AG20443 (cell line): ENCODE results near the gene ALDH2.
"Not testable (repeated sequence)": the region's sequence is repeated elsewhere in the genome, so short reads cannot be mapped to it uniquely, and the experiment has no call there.

Experiments
- DNase-seq: peaks from one replicate; pipeline ENCODE4 v3.0.0; 2012; ENCODE audit warnings: low spot score, mixed read lengths

Gene ALDH2

DNA sequence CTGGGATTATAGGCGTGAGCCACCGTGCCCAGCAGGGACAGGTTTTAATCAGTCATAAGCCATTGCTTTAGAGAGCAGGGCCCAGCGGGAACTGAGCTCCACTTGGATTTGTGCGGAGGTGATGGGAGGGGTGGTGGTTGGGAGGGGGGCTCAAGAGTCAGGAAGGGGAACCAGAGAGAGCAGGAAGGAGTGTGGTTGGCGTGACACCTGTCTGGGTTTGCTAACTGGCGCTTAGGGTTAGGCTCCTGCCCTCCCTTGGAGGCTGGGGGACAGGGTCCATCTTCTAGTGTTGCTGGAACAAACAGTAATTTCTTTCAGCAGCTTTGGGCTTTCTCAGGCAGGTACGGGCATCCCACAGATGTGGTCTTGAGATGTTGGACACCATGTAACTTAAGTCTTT is 7.5 kb upstream of the ALDH2 start:
- no peak for DNase-seq

DNA sequence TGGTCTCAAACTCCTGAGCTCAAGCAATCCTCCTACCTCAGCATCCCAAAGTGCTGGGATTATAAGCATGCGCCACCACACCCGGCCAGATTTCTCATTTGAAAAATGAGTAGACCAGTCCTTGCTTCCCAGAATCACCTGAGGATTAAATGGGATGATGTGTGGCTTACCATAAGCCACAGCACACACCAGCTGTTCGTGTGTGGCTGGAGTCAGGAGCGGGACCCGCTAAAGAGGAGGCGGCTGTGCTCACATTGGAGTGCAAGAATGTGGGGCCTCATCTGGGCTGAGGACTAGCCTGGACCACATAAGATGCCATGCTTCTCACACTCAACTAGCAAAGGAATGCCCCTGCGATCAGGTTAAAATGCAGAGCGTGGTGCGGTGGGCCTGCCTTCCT is 6.7 kb upstream of the ALDH2 start:
- DNase-seq: no peak

DNA sequence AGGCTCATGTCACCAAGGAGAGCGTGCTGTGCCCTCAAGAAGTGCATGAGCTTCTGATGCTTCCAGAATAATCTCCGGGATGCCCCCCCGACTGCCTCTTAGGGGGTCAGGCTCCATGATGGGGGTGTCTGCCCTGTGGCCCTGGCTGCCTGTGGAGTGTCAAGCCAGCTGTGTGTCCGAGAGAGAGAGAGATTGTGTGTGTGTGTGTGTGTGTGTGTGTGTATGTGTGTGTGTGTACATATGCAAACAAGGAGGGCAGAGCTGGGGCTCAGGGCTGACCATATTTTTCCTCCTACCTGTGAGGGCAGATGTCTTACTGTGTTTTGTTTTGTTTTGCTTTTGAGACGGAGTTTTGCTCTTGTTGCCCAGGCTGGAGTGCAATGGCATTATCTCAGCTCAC is 5.6 kb upstream of the ALDH2 start:
- DNase-seq: no peak

DNA sequence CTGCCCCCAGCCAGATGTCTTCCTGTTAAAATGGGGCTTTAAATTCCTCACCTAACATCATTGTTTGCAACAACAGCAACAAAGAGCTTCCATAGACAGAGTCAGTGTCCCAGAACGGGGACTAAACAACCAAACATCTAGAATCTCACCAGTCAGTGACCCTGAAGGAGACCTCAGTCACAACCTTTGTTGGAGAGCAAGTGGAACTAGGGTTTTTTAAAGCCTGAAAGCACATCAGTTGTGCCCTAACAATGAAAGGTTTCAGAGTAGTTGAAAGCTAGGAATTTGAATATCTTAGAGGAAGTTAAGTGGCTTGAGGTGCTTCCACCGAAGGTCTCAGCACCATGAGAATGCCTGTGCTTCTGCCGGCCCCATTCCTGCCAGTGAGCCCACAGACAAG is 5.0 kb upstream of the ALDH2 start:
- no peak for DNase-seq

DNA sequence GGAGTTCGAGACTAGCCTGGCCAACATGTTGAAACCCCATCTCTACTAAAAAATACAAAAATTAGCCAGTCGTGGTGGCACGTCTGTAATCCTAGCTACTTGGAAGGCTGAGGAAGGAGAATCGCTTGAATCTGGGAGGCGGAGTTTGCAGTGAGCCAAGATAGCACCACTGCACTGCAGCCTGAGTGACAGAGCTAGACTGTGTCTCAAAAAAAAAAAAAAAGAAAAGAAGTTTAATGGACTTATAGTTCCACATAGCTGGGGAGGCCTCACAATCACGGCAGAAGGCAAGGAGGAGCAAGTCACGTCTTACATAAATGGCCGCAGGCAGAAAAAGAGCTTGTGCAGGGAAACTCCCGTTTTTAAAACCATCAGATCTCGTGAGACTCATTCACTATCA is 3.2 kb upstream of the ALDH2 start:
- DNase-seq: not testable (repeated sequence)

DNA sequence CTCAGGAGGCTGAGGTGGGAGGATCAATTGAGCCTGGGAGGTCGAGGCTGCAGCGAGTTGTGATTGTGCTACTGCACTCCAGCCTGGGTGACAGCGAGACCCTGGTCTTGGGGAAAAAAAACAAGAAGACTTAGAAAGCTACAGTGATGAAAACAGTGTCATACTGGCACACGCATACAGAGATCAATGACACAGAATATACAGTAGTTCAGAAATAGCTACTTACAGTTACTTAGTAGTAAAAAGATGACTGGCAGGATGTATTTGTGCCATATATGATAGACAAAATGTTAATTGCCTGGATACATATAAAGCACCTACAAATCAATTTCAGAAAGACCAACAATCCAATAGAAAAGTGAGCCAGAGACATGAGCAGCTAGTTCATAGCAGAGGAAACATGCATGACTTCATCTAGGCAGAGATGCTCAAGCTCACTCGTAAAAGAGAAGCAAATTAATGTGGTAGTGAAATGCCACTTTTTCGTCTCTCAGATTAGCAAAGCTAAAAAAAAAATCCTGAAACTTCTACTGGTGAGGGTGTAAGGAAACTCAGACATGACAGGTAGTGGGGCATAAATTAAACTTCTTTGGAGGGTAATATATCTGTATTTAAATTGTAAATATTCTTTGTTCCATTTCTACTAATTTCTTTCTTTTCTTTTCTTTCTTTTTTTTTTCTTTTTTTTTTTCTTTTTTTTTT is 2.5 kb upstream of the ALDH2 start:
- DNase-seq: no peak

DNA sequence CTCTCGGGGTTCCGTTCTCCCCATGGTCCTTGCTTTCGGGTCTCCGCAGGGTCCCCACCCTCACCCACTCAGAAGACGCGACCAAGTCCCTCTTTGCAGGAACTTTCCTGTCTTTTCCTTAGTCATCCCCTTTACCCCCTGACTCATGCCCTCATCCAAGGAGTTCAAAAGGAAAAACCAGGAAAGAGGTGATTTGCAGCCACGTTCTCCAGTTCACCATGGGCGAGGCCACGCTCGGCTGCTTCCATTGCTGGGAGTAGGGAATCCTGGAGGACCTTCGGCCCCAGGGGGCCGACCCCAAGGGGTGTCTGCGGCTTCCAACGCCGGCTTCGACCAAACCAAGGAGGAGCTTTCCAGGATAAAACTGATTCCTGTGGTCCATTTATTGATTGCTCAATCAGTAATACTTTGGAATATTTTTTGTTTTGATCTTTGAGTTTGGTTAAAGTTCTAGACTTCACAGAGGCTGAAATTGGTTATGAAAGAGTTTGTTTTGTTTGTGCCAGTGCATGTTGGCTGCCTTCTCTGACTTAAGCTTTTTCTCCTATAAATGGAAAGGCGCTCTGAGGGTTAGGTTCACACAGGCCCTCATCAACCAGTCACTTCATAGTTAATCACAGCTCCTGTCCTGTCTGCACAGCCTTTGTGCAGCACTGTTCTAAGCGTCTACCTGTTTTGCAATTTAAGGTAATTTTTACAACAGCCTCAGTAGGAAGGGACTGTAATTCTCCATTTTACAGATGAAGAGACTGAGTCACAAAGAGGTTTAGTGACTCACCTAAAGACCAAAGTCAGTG is 827 bp downstream of the ALDH2 start:
- DNase-seq: peak; percentile 48

DNA sequence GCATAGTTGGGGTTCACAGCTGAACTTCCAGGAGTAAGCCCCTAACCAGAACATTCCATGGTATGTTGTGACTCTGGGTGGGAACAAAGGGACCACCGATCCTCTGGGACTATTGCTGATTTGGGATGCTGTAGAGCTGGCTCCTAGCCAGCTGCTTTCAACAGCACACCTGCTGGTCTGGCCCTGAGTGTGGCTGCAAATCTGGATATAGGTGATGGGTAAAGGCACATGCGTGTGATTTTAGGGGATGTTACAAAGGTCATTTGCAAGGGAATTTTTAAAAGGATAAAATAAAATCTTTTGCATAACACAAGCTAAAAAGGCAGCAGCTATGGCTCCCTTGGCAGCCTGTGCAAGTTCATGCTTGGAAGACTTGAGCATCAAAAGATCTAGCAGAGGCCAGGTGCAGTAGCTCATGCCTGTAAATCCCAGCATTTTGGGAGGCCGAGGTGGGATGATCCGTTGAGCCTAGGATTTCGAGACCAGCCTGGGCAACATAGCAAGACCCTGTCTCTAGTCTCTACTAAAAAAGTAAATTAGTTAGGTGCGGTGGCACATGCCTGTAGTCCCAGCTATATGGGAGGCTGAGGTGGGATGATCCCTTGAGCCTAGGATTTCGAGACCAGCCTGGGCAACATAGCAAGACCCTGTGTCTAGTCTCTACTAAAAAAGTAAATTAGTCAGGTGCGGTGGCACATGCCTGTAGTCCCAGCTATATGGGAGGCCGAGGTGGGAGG is 1.6 kb downstream of the ALDH2 start:
- no peak for DNase-seq

DNA sequence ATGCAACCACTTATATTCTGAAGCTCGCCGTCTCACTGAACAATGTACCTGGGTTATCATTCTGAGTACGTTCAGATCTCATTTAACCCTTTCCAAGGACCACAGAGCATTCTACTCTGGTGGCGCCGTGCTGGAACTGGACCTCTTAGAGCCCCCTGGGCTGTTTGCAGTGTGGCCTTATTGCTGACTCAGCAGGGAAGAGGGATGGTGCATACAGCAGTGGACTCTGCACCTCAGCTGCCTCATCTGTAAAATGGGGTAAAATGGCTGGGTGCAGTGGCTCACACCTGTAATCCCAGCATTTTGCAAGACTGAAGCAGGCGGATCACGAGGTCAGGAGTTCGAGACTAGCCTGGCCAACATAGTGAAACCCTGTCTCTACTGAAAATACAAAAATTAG is 2.9 kb downstream of the ALDH2 start:
- no peak for DNase-seq

DNA sequence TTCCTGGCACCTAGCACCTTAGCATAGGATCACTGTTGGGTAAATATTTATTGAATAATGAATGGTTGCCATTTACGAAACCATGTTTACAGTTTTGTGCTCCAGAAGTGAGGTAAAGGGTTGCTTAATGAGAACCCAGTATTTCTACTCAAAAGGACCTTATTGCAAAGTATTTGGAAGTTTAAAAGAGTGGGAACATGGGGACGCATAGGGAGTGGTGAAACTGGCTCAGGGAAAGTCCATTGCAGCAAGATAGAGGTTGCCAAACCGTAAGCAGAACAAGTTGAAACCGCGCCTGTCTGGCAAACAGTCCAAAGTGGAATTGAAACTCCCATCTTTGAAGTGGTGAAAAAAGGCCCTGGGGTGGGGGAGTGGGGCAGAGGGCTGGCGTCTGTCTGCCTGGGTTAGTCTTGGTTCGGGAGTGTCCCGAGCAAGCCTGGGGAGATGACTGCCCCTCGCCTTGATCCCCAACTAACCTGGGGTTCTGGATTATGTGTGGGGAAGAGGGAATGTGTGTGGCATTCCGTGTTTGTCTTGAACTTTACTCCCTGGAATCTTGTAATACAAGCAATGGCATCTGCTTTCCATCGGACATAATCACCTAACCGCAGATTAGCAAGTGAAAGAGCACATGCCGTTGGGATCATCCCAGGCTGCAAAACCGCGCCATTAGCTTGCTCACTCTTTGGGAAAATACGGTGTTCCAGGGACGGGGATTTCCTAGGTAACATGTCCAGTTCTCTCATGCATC is 7.2 kb downstream of the ALDH2 start:
- DNase-seq: peak; percentile 80

DNA sequence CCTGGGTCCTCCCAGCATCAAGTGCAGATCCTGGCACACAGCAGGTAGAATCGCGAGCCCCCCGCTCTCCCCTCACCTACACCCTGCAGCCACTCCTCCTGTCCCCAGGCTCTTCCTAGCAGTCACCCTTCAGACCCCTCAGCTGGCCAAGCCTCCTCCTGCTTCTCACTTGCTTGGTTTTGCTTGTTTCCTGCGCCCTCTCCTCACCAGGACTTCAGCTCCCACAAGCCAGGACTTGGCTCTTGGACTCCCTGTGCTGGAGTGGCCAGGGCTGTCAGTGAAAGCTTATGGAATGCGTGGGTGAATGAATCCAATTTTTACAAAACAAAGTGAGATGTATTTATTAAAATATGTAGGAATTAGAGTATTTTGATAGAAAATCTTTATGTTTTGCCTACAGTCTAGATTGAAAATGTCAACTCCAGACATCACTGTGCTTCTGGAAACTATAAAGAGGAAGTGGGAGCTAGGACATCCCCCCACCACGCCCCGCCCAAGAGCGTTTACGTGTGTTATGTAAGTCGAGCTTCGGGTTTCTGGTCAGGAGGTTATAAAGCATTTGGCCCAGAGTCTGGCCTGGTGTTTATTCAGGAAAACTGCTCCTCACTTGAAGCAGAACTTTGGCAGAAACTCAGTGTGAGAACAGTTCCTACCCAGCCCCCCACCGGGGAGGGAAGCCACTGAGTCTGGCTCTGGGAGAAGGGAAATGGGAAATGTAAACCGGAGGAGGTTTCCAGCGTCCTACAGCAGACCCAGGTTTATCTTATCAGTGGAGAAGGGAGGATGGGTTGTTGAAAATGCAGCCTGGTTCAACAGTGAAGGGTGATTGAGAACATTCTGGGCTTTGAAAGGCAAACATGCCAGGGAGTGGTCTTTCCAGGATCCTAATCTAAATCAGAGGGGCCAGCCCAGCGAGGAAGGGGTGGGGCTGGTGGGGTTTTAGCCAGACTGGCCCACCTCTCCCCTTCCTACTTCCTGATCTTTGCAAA is 8.8 kb downstream of the ALDH2 start:
- no peak for DNase-seq

DNA sequence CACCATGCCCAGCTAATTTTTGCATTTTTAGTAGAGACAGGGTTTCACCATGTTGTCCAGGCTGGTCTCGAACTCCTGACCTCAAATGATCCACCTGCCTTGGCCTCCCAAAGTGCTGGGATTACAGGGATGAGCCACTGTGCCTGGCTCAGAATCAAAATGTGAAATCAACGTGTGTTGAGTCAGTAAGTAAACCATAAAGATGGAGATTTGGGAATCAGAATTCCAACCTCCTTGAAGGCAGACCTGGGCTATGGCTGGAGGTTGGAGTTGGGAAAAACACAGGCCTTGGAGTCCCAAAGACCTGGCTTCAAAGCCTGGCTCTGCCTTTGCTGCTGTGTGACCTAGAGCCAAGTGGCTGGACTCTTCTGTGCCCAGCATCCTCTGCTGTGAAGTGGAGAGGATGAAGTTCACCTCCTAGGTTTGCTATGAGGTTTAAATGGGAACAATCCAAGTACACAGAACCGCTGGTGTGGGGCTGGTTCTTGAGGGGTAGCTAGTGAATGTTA is 10.2 kb downstream of the ALDH2 start:
- DNase-seq: no peak

DNA sequence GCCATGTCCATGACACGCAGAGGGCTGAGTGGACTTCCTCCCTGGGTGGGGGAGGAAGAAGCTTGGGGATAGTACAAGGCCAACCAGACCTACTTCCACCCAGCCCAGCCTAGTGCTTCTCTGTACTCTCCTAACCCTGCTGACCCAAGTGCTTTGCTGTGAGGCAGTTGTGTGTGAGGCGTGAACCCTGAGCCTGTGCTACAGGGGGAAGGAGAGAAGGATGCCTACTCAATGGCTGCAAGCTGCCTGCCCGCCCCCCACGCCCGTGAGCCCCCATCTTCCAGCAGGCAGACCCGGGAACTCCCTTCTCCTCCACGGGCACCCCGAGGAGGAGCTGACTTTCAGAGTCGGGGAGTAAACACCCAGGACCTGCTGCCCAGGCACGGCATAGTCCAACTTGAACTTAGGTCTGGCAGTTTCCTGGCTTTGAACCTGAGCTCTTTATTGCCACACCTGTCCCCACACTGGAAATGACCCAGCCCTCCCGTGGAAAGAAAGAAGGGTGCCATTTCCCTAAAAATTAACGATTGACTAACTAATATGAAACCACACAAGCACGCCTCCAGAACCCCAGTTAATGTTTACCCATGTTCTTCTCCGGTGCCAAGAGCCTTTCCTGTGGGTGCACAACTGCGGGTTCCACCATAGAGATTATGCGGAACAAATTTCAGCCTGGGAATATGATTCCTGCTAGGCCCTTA is 10.8 kb downstream of the ALDH2 start:
- DNase-seq: no peak

DNA sequence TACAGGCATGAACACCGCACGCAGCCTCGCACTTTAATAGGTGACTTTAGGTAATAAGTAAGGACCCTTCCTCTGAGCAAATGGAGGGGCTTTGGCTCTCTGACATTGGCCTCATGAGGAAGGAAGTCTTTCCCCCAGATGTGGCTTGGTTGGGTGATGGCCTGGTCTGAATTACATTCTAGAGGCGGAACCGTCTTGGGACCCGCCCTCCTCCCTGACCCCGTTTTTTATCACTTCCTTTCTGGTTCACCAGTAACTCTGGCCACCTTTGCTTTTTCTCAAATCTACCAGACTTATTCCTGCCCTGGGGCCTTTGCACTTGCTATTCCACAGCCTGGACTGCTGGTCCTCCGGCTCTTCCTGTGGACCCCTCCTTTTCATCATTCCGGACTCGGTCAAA is 13.4 kb downstream of the ALDH2 start:
- DNase-seq: no peak

DNA sequence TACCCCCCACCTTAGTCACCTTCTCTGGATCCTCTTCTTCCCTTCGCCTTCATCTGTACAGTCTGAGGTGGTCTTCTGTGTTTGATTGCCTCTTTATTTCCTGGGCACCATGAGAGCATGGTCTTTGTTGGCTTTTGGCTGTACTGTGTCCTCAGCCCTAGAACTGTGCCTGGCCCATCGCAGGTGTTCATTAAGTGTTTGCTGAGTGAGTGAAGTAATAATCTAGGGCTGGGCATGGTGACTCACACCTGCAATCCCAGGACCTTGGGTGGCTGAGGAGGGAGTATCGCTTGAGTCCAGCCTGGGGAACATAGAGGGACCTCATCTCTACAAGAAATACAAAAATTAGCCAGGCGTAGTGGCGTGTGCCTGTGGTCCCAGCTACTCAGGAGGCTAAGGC is 13.9 kb downstream of the ALDH2 start:
- no peak for DNase-seq

DNA sequence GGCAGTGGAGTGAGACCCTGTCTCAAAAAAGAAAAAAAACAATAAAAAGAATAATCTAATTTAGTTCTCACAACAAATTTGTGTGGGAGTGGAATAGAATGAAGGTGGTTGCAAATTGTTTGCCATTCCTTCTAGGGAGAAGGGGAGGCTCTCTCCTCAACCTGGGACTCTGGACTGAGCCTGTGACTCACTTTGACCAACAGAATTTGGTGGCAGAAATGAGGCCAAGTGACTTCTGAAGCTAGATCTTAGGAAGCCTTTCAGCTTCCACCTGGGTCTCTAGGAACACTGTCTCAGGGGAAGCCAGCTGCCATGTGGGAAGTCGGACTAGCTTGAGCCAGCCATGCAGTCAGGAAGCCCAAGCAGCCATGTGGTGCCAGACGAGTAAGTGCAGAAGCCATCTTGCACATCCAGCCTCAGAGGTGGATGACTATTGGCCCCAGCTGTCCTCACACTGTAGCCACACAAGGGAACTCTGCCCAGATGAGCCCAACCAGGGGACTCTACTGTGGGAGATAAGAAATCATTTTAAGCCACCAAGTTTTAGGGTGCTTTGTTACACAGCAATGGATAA is 14.4 kb downstream of the ALDH2 start:
- DNase-seq: no peak

DNA sequence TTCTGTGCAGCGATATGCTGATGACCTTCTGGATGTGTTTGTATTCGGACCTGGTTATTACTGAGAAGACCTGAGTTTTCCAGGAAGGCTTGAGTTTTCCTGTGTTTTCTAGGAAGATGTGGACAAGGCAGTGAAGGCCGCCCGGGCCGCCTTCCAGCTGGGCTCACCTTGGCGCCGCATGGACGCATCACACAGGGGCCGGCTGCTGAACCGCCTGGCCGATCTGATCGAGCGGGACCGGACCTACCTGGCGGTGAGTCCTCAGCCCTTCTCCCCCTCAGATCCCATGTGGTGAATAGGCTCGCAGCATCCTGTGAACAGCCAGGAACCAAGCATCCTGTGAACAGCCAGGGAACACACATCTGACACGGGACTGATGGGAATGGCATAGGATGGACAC is 16.3 kb downstream of the ALDH2 start:
- no peak for DNase-seq

DNA sequence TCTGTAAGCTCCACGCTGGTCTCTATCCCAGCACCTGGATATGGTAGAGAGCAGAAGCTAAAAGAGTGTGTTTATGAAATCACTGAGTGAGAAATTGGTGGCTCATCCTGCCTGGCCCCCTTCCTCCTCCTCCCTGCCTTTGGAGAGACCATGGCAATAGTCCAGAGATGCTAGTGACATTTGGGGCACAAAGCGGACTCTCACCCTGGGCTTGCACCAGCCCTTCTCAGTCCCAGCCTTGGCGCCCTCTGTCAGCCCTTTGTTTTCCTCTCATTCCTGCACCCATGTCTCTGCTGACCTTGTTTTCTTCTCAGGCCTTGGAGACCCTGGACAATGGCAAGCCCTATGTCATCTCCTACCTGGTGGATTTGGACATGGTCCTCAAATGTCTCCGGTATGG is 18.2 kb downstream of the ALDH2 start:
- DNase-seq: no peak

DNA sequence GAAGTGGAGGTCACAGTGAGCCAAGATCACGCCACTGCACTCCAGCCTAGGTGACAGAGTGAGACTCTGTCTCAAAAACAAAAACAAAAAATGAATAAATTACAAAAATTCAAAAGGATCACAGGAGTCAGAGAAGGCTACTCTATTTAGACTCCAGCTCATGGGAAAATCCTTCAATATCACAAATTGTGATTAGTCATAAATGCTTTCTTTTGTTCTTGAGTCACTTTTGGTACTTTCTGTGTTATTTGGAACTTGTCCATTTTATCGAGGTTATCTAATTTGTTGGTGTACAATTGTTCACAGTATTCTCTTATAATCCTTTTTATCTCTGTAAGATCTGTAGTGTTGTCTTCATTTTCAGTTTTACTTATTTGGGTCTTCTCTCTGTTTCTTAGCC is 18.9 kb downstream of the ALDH2 start:
- DNase-seq: no peak

DNA sequence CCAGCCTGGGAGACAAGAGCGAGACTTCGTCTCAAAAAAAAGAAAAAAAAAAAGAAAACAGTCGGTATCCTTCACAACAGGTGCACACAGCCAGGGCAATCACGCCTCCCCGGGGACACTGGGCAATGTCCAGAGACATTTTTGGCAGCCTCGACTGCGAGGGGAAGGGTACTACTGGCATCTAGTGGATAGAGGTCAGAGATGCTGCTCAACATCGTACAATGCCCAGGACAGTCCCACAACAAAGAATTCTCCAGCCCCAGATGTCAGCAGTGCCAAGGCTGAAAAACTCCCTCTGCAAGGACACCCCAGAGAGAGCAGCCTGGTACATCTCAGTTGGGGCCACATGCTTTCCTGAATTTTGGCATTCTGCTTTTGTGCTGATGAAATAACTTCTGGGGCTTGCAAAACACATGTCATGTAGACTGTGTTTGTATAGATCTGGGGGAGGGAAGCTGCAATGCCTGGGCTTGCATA is 21.5 kb downstream of the ALDH2 start:
- DNase-seq: peak; percentile 56
